Panc1 (cell line): ENCODE data around the gene BABAM2. TPM values are rescaled to one million over a fixed set of nuclear protein-coding genes. Genes with fewer than 3 reads are reported as not detected.

Source experiments
- ATAC-seq: fragments of 200-7000 bp; cut with Tn5 transposase; 2 replicates; pipeline ENCODE4 v1.9.1; 2020; ENCODE audit warnings: mild to moderate bottlenecking, moderate library complexity
- BruUV-seq: library from RNA; stranded (reverse); fragments of 400-500 nt; replicated peaks from 2 replicates; lab custom pipeline; 2021; lab: Mats Ljungman, UMichigan
- CTCF ChIA-PET: fragments of 300-600 bp; sonication (Branson Sonifier 250); formaldehyde crosslinking; loops from one replicate; lab custom pipeline; 2022; ENCODE audit warnings: antibody characterized with exemption; lab: Charles Lee
- POLR2A ChIA-PET: fragments of 300-600 bp; sonication (Branson Sonifier 250); formaldehyde crosslinking; loops from one replicate; lab custom pipeline; 2022; ENCODE audit warnings: antibody characterized with exemption; lab: Charles Lee
- DNase-seq: peaks from one replicate; pipeline ENCODE4 v3.0.0-alpha.2; 2010; ENCODE audit warnings: low read depth, low spot score
- H3K27ac ChIP-seq: 2 replicates; pipeline ENCODE4 v1.5.1; 2011; ENCODE audit warnings: mild to moderate bottlenecking, low read length, inconsistent platforms
- H3K27me3 ChIP-seq: fragments of 200-500 bp; sonication (Bioruptor generic); 2 replicates; pipeline ENCODE4 v1.6.0; 2014; ENCODE audit warnings: low read length, inconsistent platforms; ENCODE audit not compliant: control insufficient read depth, insufficient read depth
- H3K36me3 ChIP-seq: fragments of 200-500 bp; sonication (Bioruptor generic); 2 replicates; pipeline ENCODE4 v1.5.1; 2014; ENCODE audit warnings: inconsistent platforms, mild to moderate bottlenecking, low read length, moderate library complexity; ENCODE audit not compliant: control insufficient read depth, insufficient read depth
- H3K4me1 ChIP-seq: 2 replicates; pipeline ENCODE4 v1.5.1; 2011; ENCODE audit warnings: inconsistent platforms, mild to moderate bottlenecking, low read length, moderate library complexity; ENCODE audit not compliant: control insufficient read depth, insufficient read depth
- H3K4me3 ChIP-seq, 2 experiments: 2 replicates each; pipeline ENCODE4 v1.5.1; 2011 to 2012; ENCODE audit warnings: low read depth in 2 of 2, low read length in 2 of 2, mild to moderate bottlenecking in 2 of 2, inconsistent platforms in 1 of 2, moderate library complexity in 1 of 2
- H3K9me3 ChIP-seq: fragments of 200-500 bp; sonication (Bioruptor generic); 2 replicates; pipeline ENCODE4 v1.5.1; 2014; ENCODE audit warnings: low read depth, mild to moderate bottlenecking, inconsistent platforms, low read length, moderate library complexity; ENCODE audit not compliant: control insufficient read depth, insufficient read depth
- CTCF ChIP-seq: fragments of 450-650 bp; IDR thresholded peaks from 2 replicates; pipeline ENCODE4 v1.5.1; 2017; ENCODE audit warnings: mild to moderate bottlenecking
- POLR2AphosphoS5 ChIP-seq: IDR thresholded peaks from 2 replicates; pipeline ENCODE4 v1.6.1; 2012; ENCODE audit warnings: mild to moderate bottlenecking, low read depth, low read length, moderate library complexity
- REST ChIP-seq, 2 experiments: IDR thresholded peaks; 2 replicates each; pipeline ENCODE4 v1.6.1; 2011 to 2012; ENCODE audit warnings: low read depth in 2 of 2, control low read depth in 1 of 2, low read length in 1 of 2, mild to moderate bottlenecking in 1 of 2, moderate library complexity in 1 of 2; ENCODE audit not compliant: insufficient read depth in 1 of 2
- SIN3A ChIP-seq: IDR thresholded peaks from 2 replicates; pipeline ENCODE4 v1.6.1; 2012; ENCODE audit warnings: low read depth, mild to moderate bottlenecking, low read length, moderate library complexity, borderline replicate concordance; ENCODE audit not compliant: insufficient read depth
- TCF7L2 ChIP-seq: IDR thresholded peaks from 2 replicates; pipeline ENCODE4 v1.6.1; 2011; ENCODE audit warnings: mild to moderate bottlenecking, low read depth, low read length, inconsistent platforms
- in situ Hi-C: cut with HindIII; loops from 2 replicates; pipeline ENCODE4 v1.10.0; 2016; ENCODE audit warnings: low sequenced_read_pairs, low pct_unique_long_range_greater_than_20kb
- intact Hi-C: fragments of 100-400 bp; cut with micrococcal nuclease; formaldehyde crosslinking; loops from one replicate; pipeline ENCODE4 v1.10.0; 2022; ENCODE audit not compliant: unreplicated experiment
- total RNA-seq: library from RNA; stranded (reverse); gene quantifications from one replicate; pipeline ENCODE4 v1.2.1, GENCODE V29; 2021; ENCODE audit not compliant: unreplicated experiment

BABAM2 gene
- total RNA-seq, 1 experiment from 2014 or later, result 31.2 TPM

- ChIA-PET CTCF (no interaction called here), POLR2A (interaction anchor here (0.6 kb wide), 1 partner anchor 195 kb away, joined by 11 read pairs; no protein-coding TSS in a partner anchor)
- H3K4me1 ChIP-seq, result no peaks in the 10 kb centered on the region
- TF ChIP-seq TCF7L2, result no peak
- no peak for TF ChIP-seq POLR2AphosphoS5
- TF ChIP-seq REST (IDR thresholded peaks at IDR 0.05; ENCODE audit: insufficient read depth in 1 of 2, low read depth in 2 of 2, low read length in 1 of 2), result no peak
- TF ChIP-seq CTCF, result no peak
- no peak for TF ChIP-seq SIN3A
- no peak overlapping the region for H3K4me3 ChIP-seq
- H3K36me3 ChIP-seq, result no peaks in the 10 kb centered on the region
- DNase-seq (no peak), ATAC-seq (no peak)
- H3K9me3 ChIP-seq, result no peaks in the 10 kb centered on the region
- BruUV-seq, result no TSS peak
- intact Hi-C loops, result no loop called here
- no peak overlapping the region for H3K27ac ChIP-seq
- in situ Hi-C loops, result no loop called here
- no peaks in the 10 kb centered on the region for H3K27me3 ChIP-seq
Measured at GRCh38 chr2:27963472-27963871, 72.9 kb downstream of the BABAM2 start.

DNA sequence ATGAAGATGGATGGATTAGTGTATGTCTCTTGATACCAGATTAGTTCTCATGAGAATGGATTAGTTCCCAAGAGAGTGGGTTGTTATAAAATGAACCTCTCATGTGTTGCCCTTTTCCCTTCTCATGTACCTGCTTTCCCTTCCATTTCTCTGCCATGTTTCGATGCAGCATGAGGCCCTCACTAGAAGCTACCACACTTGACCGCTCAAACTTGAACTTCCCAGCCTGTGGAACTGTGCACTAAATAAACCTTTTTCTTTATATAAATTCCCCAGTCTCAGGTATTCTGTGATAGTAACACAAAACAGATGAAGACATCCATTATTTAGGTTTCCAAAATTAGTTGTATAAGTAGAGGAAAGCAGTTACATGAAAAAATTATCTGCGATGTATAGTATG is 73.5 kb downstream of the BABAM2 start:
- BruUV-seq, result no TSS peak
- Histone ChIP-seq H3K9me3 (no peaks in the 10 kb centered on the region), H3K4me1 (no peaks in the 10 kb centered on the region), H3K27ac (no peak overlapping the region), H3K36me3 (no peaks in the 10 kb centered on the region), H3K4me3 (no peak overlapping the region), H3K27me3 (no peaks in the 10 kb centered on the region)
- intact Hi-C loops (no loop called here), in situ Hi-C loops (no loop called here)
- ATAC-seq (no peak), DNase-seq (no peak)
- CTCF ChIA-PET, result no interaction called here
- POLR2A ChIA-PET, result no interaction called here
- TF ChIP-seq CTCF, result no peak
- TF ChIP-seq SIN3A, result no peak
- no peak for TF ChIP-seq REST (IDR thresholded peaks at IDR 0.05; ENCODE audit: insufficient read depth in 1 of 2, low read depth in 2 of 2, low read length in 1 of 2)
- no peak for TF ChIP-seq POLR2AphosphoS5
- no peak for TF ChIP-seq TCF7L2
